Bronchial epithelial cell (primary cell): ENCODE results near the gene DCPS. TPM values are rescaled to one million over a fixed set of nuclear protein-coding genes. Genes with fewer than 3 reads are reported as not detected.

Experiments
- DNase-seq: peaks from one replicate; pipeline ENCODE4 v3.0.0-alpha.2; 2010; ENCODE audit warnings: low read depth
- FAIRE-seq: peaks from 2 replicates; lab custom pipeline; 2011; peaks lifted over from hg19 to GRCh38; lab: Jason Lieb, UNC
- H3K27me3 ChIP-seq: 2 replicates; pipeline ENCODE4 v1.5.1; 2011; ENCODE audit warnings: low read length; ENCODE audit not compliant: control insufficient read depth, insufficient read depth
- H3K36me3 ChIP-seq: 2 replicates; pipeline ENCODE4 v1.5.1; 2011; ENCODE audit warnings: low read length; ENCODE audit not compliant: control insufficient read depth, insufficient read depth
- H3K4me3 ChIP-seq: 2 replicates; pipeline ENCODE4 v1.5.1; 2011; ENCODE audit warnings: mild to moderate bottlenecking, low read depth, low read length, control low read depth
- CTCF ChIP-seq: IDR thresholded peaks from 2 replicates; pipeline ENCODE4 v1.5.1; 2011; ENCODE audit warnings: mild to moderate bottlenecking, moderate library complexity, low read length, control low read depth, inconsistent platforms; ENCODE audit not compliant: insufficient read depth, severe bottlenecking
- total RNA-seq: library from RNA; depleted of rRNA; stranded (reverse); fragments of >200 nt; gene quantifications from 2 replicates; pipeline ENCODE4 v1.2.1, GENCODE V29; 2014

Gene DCPS
- total RNA-seq, 1 donor from 2014 or later: 11.6 TPM

- no peaks in the 10 kb centered on the region for H3K27me3 ChIP-seq
Measured at GRCh38 chr11:126354631-126355323, 50.9 kb downstream of the DCPS start.

GRCh38 chr11:126355324-126355925, 51.6 kb downstream of the DCPS start, which contains the start of gene ST3GAL4:
ST3GAL4 (plus strand) TSS chr11:126355686; CDS start chr11:126406156, 50,470 bp downstream.
- DNase-seq: peak; percentile 15
- Histone ChIP-seq H3K36me3 (no peaks in the 10 kb centered on the region), H3K4me3 (peak within 1 kb of the TSS; percentile 67), H3K27me3 (no peaks in the 10 kb centered on the region)
- TF ChIP-seq CTCF: no peak
- no peak for FAIRE-seq

More at GRCh38 chr11:126354631-126355323, 50.9 kb downstream of the DCPS start:
- Histone ChIP-seq H3K36me3 (no peaks in the 10 kb centered on the region), H3K4me3 (peak overlapping the region; percentile 67)
- no peak for TF ChIP-seq CTCF
- DNase-seq (no peak), FAIRE-seq (no peak)

DNA sequence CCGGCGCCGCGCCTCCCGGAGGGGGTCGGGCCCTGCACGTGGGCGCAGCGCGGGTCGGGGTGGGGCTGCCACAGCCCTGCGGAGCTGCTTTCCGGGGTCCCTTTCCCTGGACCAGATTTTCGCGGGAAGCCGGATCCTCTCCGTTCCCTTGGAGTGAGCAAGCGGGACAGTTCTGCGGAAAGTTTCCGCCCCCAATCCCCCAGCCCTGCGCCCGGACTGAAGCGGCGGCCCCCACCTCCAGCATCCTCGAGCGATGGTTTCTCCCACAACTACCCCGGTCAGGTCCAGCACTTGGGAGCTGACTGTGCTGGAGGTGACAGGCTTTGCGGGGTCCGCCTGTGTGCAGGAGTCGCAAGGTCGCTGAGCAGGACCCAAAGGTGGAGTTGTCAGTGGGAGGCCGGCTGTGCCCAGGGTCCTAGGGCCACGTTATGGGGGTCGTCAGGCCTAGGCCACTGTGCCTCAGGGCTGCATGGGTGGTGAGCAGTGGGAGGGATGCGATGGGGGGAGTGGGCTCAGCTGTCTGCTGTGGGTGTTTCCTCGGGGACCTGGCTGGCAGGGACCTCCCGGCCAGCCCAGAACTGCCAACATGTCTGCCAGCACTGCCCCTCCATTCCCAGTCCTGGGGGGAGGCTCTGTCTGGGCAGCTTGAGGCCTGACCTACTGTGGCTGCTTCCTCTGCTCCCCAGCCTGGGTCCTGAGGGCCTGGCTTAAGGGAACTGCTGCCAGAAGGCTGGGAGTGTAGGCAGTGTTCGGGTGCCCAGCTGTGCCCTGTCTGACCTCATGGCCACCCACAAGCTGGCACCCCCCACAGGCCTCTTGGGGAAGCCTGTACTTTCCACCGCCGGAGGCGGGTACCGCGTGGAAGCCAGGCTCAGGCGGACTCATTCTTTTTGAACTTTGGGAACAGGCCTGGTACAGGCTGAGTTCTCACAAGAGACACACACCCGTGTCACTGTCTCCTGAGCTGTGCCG, 52.4 kb downstream of the DCPS start:
- no peak for FAIRE-seq
- Histone ChIP-seq H3K36me3 (no peaks in the 10 kb centered on the region), H3K4me3 (peak overlapping the region; percentile 67), H3K27me3 (no peaks in the 10 kb centered on the region)
- no peak for TF ChIP-seq CTCF
- DNase-seq: no peak

GRCh38 chr11:126357055-126357962, 53.4 kb downstream of the DCPS start:
- DNase-seq: no peak
- no peak for TF ChIP-seq CTCF
- H3K4me3 ChIP-seq: no peak overlapping the region
- no peaks in the 10 kb centered on the region for H3K27me3 ChIP-seq
- no peaks in the 10 kb centered on the region for H3K36me3 ChIP-seq
- no peak for FAIRE-seq

DNA sequence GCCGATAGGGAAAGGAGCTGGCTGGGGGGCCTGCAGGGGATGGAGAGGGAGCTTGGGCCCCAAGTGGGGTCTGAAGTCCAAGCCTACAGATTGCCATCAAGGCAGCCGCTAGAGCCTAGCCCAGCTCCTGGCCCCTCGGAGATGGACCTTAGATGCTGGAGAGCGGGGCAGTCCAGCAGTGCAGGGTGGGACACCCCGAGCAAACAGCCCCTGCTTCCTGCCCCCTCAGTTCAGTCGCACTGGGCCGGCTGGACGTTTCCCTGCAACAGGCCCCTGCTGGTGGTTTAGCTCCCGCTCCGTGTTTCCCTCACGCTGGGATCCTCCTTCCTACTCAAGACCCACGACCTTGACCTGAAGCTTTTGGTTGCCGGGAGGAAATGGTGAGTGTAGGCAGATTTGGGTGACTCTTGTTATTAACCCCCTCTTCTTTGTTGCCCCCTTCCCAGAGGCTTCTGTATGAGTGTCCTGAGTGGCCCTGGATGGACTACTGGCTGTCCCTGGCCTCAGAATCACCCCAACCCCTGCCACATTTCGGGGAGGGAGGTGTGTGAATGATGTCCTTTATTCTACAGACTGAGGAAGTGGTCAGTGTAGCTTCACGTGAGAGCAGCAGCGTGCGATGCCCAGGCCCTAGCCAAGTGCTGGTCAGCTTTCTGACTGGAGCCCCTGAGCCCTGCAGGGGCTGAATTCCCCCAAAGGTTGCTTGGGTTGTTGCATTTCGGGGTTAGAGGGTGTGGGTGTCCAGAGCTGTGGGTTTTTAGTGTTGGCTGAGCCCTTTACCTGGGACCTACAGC, 54.3 kb downstream of the DCPS start:
- Histone ChIP-seq H3K27me3 (no peaks in the 10 kb centered on the region), H3K36me3 (no peaks in the 10 kb centered on the region), H3K4me3 (no peak overlapping the region)
- DNase-seq: no peak
- FAIRE-seq: no peak
- TF ChIP-seq CTCF: no peak
